ENCODE results near the gene ERO1A.

Gene ERO1A

GRCh38 chr14:52700701-52701172, 5.4 kb upstream of the ERO1A start:
- H3K27ac ChIP-seq, result no peak overlapping the region
- no peaks in the 10 kb centered on the region for H3K9me3 ChIP-seq
- no peaks in the 10 kb centered on the region for H4K20me1 ChIP-seq
- no peak for TF ChIP-seq Cebpa-rat (IDR thresholded peaks at IDR 0.05)
- H3K4me3 ChIP-seq, result no peak overlapping the region
- no peaks in the 10 kb centered on the region for H3K36me3 ChIP-seq
- H3K4me1 ChIP-seq, result peaks cover 14% of the 10 kb centered on the region
- no peak overlapping the region for H3K4me2 ChIP-seq
- H3K27me3 ChIP-seq, result no peaks in the 10 kb centered on the region
- no peak overlapping the region for H3K9ac ChIP-seq

DNA sequence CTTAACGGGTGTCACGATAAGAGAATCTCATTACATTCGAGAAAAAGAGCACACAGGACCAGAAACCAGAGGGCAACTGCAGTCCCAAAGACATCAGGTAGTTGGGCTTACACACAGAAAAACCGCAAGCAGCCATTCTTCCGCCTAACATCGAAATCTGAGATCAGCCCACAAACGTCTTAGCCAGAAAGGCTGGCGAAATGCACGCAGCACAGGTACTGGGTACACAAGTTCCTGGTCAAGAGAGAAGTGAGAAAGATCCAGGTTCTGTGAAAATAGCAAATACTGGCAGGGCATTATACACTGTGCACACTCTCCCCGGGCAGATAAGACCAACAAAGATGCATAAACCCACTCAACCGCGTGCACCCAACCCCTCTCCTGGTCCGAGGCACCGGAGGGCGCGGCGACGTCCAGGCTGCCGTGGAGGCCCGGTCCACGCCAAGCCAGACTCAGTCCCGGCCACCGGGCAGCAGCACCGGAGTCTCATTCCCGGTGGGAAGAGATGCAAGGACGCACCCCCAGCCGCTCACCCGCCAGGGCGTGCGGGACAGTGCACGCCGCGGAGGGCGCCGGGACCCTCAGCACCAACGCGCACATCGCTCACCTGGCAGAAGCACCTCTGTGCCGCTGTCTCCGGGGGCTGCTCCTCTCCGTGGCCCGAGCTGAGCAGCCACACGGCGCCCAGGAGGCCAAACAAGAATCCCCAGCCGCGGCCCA, 437 bp downstream of the ERO1A start:
- Histone ChIP-seq H4K20me1 (peaks cover 48% of the 10 kb centered on the region), H3K9me3 (no peaks in the 10 kb centered on the region), H3K36me3 (peaks cover 15% of the 10 kb centered on the region; the same call in 1 of the 2 replicates), H3K4me2 (peak overlapping the region; percentile 80), H3K4me3 (peak overlapping the region; percentile 88), H3K27me3 (no peaks in the 10 kb centered on the region), H3K4me1 (peaks cover 42% of the 10 kb centered on the region), H3K9ac (peak overlapping the region; percentile 83), H3K27ac (peak overlapping the region; percentile 85)
- TF ChIP-seq Cebpa-rat (IDR thresholded peaks at IDR 0.05), result no peak

DNA sequence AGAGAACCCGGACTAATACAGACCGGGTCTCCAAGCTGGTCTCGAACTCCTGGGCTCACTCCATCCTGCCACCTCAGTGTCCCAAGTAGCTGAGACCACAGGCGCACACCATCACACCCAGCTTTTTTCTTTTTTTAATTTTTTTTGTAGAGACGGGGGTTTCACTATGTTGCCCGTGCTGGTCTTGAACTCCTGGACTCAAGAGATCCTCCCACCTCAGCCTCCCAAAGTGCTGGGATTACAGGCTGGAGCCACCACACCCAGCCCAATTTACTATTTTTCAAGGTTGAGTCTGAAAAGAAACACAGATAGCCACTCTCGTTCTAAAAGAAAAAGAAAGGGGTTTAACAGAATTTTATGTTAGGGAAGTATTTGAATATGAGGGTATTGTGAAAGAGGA, 1.8 kb downstream of the ERO1A start:
- H3K4me3 ChIP-seq, result no peak overlapping the region
- peaks cover 61% of the 10 kb centered on the region for H4K20me1 ChIP-seq
- no peaks in the 10 kb centered on the region for H3K9me3 ChIP-seq
- H3K27ac ChIP-seq, result no peak overlapping the region
- H3K36me3 ChIP-seq, result peaks cover 15% of the 10 kb centered on the region; the same call in 1 of the 2 replicates
- no peaks in the 10 kb centered on the region for H3K27me3 ChIP-seq
- H3K4me2 ChIP-seq, result peak overlapping the region; percentile 80
- TF ChIP-seq Cebpa-rat (IDR thresholded peaks at IDR 0.05), result no peak
- no peak overlapping the region for H3K9ac ChIP-seq
- H3K4me1 ChIP-seq, result peaks cover 35% of the 10 kb centered on the region

GRCh38 chr14:52693036-52693435, 2.3 kb downstream of the ERO1A start:
- H3K4me2 ChIP-seq, result peak overlapping the region; percentile 80
- no peak overlapping the region for H3K27ac ChIP-seq
- peaks cover 66% of the 10 kb centered on the region for H4K20me1 ChIP-seq
- no peaks in the 10 kb centered on the region for H3K9me3 ChIP-seq
- no peak overlapping the region for H3K9ac ChIP-seq
- peaks cover 15% of the 10 kb centered on the region; the same call in 1 of the 2 replicates for H3K36me3 ChIP-seq
- no peak overlapping the region for H3K4me3 ChIP-seq
- no peak for TF ChIP-seq Cebpa-rat (IDR thresholded peaks at IDR 0.05)
- H3K27me3 ChIP-seq, result no peaks in the 10 kb centered on the region
- peaks cover 35% of the 10 kb centered on the region for H3K4me1 ChIP-seq

GRCh38 chr14:52692248-52692962, 3.0 kb downstream of the ERO1A start:
- Histone ChIP-seq H3K36me3 (peaks cover 15% of the 10 kb centered on the region; the same call in 1 of the 2 replicates), H3K4me1 (peaks cover 35% of the 10 kb centered on the region), H3K9me3 (no peaks in the 10 kb centered on the region), H3K9ac (no peak overlapping the region), H4K20me1 (peaks cover 73% of the 10 kb centered on the region), H3K4me2 (peak overlapping the region; percentile 80), H3K27me3 (no peaks in the 10 kb centered on the region), H3K4me3 (no peak overlapping the region), H3K27ac (no peak overlapping the region)
- no peak for TF ChIP-seq Cebpa-rat (IDR thresholded peaks at IDR 0.05)

DNA sequence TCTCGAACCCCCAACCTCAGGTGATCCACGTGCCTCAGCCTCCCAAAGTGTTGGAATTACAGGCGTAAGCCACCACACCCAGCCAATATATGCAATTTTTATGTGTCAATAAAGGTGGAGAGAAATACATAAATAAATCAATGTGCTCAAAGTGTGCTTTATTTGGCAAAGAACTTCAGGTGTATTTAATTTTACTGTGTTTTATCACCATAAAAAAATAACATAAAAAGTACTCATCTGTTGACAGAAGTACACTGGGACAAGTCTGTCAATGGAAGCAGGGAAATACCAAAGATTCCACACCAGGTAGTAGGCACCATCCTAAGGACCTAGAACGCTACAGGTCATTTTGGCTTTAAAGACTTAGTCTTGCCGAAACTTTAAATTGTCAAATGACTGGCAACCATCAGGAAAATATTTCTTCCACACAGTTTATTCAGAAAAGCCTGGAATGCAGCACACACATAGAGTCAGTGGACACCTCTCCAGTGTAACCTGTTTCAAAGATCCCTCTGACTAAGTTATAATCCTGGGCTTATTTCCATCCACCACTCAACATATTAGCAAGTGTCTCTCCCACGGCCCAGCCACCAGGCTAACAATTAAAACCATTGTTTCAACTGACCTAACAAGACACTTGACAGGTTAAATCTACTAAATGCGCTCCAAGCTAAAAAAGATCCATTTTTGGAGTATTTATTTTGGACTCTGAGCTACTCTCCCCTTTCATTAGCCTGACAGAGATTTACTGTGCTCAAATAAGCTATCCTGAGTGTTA, 4.2 kb downstream of the ERO1A start:
- no peak overlapping the region for H3K27ac ChIP-seq
- H3K4me1 ChIP-seq, result peaks cover 29% of the 10 kb centered on the region
- H4K20me1 ChIP-seq, result peaks cover 85% of the 10 kb centered on the region
- no peak for TF ChIP-seq Cebpa-rat (IDR thresholded peaks at IDR 0.05)
- no peak overlapping the region for H3K4me3 ChIP-seq
- no peak overlapping the region for H3K9ac ChIP-seq
- H3K4me2 ChIP-seq, result no peak overlapping the region
- no peaks in the 10 kb centered on the region for H3K9me3 ChIP-seq
- H3K27me3 ChIP-seq, result no peaks in the 10 kb centered on the region
- H3K36me3 ChIP-seq, result peaks cover 15% of the 10 kb centered on the region; the same call in 1 of the 2 replicates

- Histone ChIP-seq H4K20me1 (peaks cover 93% of the 10 kb centered on the region), H3K27me3 (no peaks in the 10 kb centered on the region), H3K4me2 (no peak overlapping the region), H3K9me3 (no peaks in the 10 kb centered on the region), H3K27ac (no peak overlapping the region), H3K4me3 (no peak overlapping the region), H3K9ac (no peak overlapping the region), H3K4me1 (peaks cover 8% of the 10 kb centered on the region; the same call in 1 of the 2 replicates), H3K36me3 (peaks cover 31% of the 10 kb centered on the region)
- no peak for TF ChIP-seq Cebpa-rat (IDR thresholded peaks at IDR 0.05)
Observed at GRCh38 chr14:52686176-52686575, 9.2 kb downstream of the ERO1A start.

DNA sequence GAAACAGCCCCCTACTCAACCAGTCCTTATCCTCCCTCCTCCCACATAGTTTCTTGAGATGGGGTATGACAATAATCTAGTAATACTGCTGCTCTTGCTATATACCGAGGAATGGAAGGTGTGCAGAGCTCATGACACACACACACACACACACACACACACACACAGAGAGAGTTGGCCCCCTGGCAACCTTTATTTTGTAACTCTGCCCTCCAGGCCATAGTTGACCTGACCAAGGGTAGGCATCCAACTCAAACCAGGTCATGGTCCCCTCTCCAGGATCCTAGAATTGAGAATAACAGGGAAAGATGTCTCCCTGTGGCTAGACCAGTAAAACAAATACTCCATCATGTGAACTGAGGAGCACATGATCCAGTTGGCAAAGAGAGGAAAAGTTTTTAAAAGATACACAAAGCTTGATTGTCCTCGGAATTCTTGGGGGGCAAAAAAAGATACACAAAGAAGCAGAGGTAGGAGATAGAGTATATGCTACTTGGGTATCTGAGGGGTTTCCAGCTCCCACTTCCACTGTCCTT, 11.3 kb downstream of the ERO1A start:
- Histone ChIP-seq H3K27ac (no peak overlapping the region), H4K20me1 (peaks cover 83% of the 10 kb centered on the region), H3K9ac (no peak overlapping the region)

GRCh38 chr14:52678591-52678990, 16.8 kb downstream of the ERO1A start:
- Histone ChIP-seq H3K9ac (no peak overlapping the region), H3K9me3 (no peaks in the 10 kb centered on the region), H4K20me1 (peaks cover 31% of the 10 kb centered on the region), H3K4me2 (no peak overlapping the region), H3K27ac (no peak overlapping the region), H3K27me3 (no peaks in the 10 kb centered on the region), H3K4me3 (no peak overlapping the region), H3K36me3 (peaks cover 82% of the 10 kb centered on the region), H3K4me1 (peaks cover 5% of the 10 kb centered on the region; the same call in 1 of the 2 replicates)
- no peak for TF ChIP-seq Cebpa-rat (IDR thresholded peaks at IDR 0.05)

More for the DNA sequence above, 11.3 kb downstream of the ERO1A start:
- no peak overlapping the region for H3K4me3 ChIP-seq
- peaks cover 33% of the 10 kb centered on the region for H3K36me3 ChIP-seq
- H3K9me3 ChIP-seq, result no peaks in the 10 kb centered on the region
- H3K27me3 ChIP-seq, result no peaks in the 10 kb centered on the region
- no peak for TF ChIP-seq Cebpa-rat (IDR thresholded peaks at IDR 0.05)
- no peak overlapping the region for H3K4me2 ChIP-seq
- peaks cover 8% of the 10 kb centered on the region; the same call in 1 of the 2 replicates for H3K4me1 ChIP-seq
